ENCODE data around the gene OR5H1. TPM values are rescaled to one million over a fixed set of nuclear protein-coding genes. Genes with fewer than 3 reads are reported as not detected.

OR5H1 gene
- total RNA-seq: not detected

GRCh38 chr3:98130421-98130820 lies at the start of gene OR5H1:
Gene OR5H1 (plus strand): TSS chr3:98130721. CDS start chr3:98132698, 1,977 bp downstream.
- H3K4me1 ChIP-seq: no peaks in the 10 kb centered on the region
- intact Hi-C loops (cut with DNase I; ENCODE audit: low total_unique reads): no loop called here
- H3K27ac ChIP-seq: no peak within 1 kb of the TSS
- DNase-seq: no peak
- H3K4me3 ChIP-seq: no peak within 1 kb of the TSS
- no peaks in the 10 kb centered on the region for H3K36me3 ChIP-seq
- H3K27me3 ChIP-seq: no peaks in the 10 kb centered on the region
- TF ChIP-seq, protein P1, sequence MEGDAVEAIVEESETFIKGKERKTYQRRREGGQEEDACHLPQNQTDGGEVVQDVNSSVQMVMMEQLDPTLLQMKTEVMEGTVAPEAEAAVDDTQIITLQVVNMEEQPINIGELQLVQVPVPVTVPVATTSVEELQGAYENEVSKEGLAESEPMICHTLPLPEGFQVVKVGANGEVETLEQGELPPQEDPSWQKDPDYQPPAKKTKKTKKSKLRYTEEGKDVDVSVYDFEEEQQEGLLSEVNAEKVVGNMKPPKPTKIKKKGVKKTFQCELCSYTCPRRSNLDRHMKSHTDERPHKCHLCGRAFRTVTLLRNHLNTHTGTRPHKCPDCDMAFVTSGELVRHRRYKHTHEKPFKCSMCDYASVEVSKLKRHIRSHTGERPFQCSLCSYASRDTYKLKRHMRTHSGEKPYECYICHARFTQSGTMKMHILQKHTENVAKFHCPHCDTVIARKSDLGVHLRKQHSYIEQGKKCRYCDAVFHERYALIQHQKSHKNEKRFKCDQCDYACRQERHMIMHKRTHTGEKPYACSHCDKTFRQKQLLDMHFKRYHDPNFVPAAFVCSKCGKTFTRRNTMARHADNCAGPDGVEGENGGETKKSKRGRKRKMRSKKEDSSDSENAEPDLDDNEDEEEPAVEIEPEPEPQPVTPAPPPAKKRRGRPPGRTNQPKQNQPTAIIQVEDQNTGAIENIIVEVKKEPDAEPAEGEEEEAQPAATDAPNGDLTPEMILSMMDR (IDR thresholded peaks at IDR 0.05): no peak
- no peak for TF ChIP-seq POLR2A (IDR thresholded peaks at IDR 0.05)
- no peaks in the 10 kb centered on the region for H3K9me3 ChIP-seq

DNA sequence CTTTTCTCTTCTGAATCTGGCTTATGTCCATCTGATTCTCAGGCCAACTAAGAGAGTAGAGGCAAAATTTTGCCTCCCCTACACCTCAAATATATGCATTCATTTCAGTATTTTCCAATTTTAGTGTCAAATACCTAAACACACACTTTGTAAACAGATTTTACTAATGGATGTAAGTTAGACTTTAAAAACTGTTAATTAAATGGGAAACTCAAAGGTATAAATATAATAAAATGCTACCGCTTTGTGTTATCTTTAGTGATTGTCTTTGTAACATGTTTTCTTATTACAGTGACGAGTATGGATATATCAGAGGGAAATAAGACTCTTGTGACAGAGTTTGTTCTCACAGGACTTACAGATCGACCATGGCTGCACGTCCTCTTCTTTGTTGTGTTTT lies 43.6 kb upstream of the OR5H1 start, which contains the start of gene OR5AC2:
TSS of gene OR5AC2 (plus strand) at position 301 of the 400 bp plus-strand sequence. CDS start at position 301, 0 bp downstream.
- TF ChIP-seq, protein P1 (IDR thresholded peaks at IDR 0.05): no peak
- TF ChIP-seq POLR2A (IDR thresholded peaks at IDR 0.05): no peak

DNA sequence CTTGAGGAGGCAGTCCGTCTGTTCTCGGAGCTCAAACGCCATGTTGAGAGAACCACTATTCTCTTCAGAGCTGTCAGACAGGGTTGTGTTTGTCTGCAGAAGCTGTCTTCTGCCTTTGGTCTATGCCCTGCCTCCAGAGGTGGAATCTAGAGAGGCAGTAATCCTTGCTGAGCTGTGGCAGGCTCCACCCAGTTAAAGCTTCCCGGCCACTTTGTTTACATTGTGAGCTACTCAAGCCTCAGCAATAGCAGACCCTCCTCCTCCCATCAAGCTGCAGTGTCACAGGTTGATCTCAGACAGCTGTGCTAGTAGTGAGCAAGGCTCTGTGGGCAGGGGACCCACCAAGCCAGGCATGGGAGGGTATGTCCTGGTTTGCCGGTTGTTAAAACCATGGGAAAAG lies 34.6 kb upstream of the OR5H1 start:
- TF ChIP-seq POLR2A (IDR thresholded peaks at IDR 0.05): no peak
- TF ChIP-seq, protein P1 (IDR thresholded peaks at IDR 0.05): no peak
- Histone ChIP-seq H3K36me3 (no peaks in the 10 kb centered on the region), H3K27me3 (no peaks in the 10 kb centered on the region), H3K4me1 (no peaks in the 10 kb centered on the region), H3K4me3 (no peak overlapping the region), H3K9me3 (no peaks in the 10 kb centered on the region), H3K27ac (no peak overlapping the region)
- DNase-seq: no peak
- intact Hi-C loops (cut with DNase I; ENCODE audit: low total_unique reads): no loop called here

More for the DNA sequence above, 43.6 kb upstream of the OR5H1 start, which contains the start of gene OR5AC2:
- no peak within 1 kb of the TSS for H3K27ac ChIP-seq
- no peaks in the 10 kb centered on the region for H3K36me3 ChIP-seq
- no peak within 1 kb of the TSS for H3K4me3 ChIP-seq
- intact Hi-C loops (cut with DNase I; ENCODE audit: low total_unique reads): no loop called here
- no peaks in the 10 kb centered on the region for H3K9me3 ChIP-seq
- DNase-seq: no peak
- H3K27me3 ChIP-seq: no peaks in the 10 kb centered on the region
- no peaks in the 10 kb centered on the region for H3K4me1 ChIP-seq

GRCh38 chr3:98099848-98100247 lies 30.7 kb upstream of the OR5H1 start:
- no peaks in the 10 kb centered on the region for H3K9me3 ChIP-seq
- H3K4me1 ChIP-seq: no peaks in the 10 kb centered on the region
- no peaks in the 10 kb centered on the region for H3K27me3 ChIP-seq
- no peak overlapping the region for H3K27ac ChIP-seq
- intact Hi-C loops (cut with DNase I; ENCODE audit: low total_unique reads): no loop called here
- no peaks in the 10 kb centered on the region for H3K36me3 ChIP-seq
- no peak for DNase-seq
- TF ChIP-seq POLR2A (IDR thresholded peaks at IDR 0.05): no peak
- TF ChIP-seq, protein P1 (IDR thresholded peaks at IDR 0.05): no peak
- no peak overlapping the region for H3K4me3 ChIP-seq

GRCh38 chr3:98108162-98108561 lies 22.4 kb upstream of the OR5H1 start:
- TF ChIP-seq, protein P1 (IDR thresholded peaks at IDR 0.05): no peak
- TF ChIP-seq POLR2A (IDR thresholded peaks at IDR 0.05): no peak
- Histone ChIP-seq H3K4me1 (no peaks in the 10 kb centered on the region), H3K9me3 (no peaks in the 10 kb centered on the region), H3K27me3 (no peaks in the 10 kb centered on the region), H3K27ac (no peak overlapping the region), H3K36me3 (no peaks in the 10 kb centered on the region), H3K4me3 (no peak overlapping the region)
- intact Hi-C loops (cut with DNase I; ENCODE audit: low total_unique reads): no loop called here
- no peak for DNase-seq
